D721Med (cell line): ENCODE measurements around the gene RADX.

Experiments used
- DNase-seq: peaks from one replicate; pipeline ENCODE4 v3.0.0; 2011; ENCODE audit warnings: low spot score; ENCODE audit not compliant: insufficient read length
- FAIRE-seq: peaks from 2 replicates; lab custom pipeline; 2011; peaks lifted over from hg19 to GRCh38; lab: Jason Lieb, UNC
- CTCF ChIP-seq: IDR thresholded peaks from 2 replicates; pipeline ENCODE4 v1.5.1; 2012; ENCODE audit warnings: mild to moderate bottlenecking, control low read depth; ENCODE audit not compliant: insufficient read depth; ENCODE audit errors: missing control alignments

Gene RADX

DNA sequence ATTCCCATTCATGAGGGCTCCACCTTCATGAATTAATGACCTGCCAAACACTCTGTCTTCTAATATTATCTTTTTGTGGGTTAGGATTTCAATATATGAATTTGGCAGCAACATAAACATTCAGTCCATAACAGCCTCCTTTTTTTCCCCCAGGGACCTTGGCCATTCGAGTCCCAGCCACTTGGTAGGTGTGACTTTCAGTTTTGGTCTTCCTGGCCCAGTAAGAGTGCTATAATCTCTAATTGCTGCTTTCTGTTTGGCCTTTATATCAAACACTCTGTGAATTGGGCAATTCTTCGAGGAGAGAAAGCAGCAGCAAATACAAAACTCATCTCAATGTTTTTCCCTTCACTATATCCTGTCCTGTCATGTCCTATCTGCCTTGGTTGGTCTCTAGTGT is 12.4 kb upstream of the RADX start:
- FAIRE-seq: no peak
- DNase-seq: no peak
- no peak for TF ChIP-seq CTCF

DNA sequence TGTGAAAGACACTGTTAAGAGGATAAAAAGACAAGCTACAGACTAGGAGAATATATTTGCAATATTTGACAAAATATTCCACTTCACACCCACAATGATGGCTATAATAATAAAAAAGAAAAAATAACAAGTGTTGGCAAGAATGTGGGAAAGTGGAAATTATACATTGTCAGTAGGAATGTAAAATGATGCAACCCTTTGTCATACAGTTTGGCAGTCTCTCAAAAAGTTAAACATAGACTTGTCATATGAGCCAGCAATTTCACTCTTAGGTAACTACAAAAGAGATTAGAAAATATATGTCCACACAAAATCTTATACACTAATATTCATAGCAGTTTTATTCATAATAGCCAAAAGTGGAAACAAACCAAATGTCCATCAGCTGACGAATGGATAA is 5.2 kb upstream of the RADX start:
- no peak for TF ChIP-seq CTCF
- no peak for FAIRE-seq
- DNase-seq: no peak

DNA sequence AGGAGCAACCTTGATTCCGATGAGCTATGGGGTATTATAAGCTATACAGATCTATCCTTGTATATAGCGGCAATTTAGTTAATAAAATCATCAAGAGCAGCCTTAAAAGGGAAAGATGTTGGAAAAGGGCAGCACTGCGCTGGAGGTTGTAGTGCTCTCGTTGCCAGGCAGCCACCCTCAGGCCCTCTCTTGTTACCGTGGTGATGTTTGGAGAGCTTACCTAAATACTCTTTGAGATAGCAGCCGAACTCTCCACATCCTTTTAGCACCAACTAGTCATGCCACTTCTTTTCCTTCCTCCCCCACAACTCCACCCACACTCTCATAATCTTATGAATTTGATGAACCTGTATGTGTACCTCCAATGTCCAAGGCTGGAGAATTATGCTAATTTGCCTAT is 3.8 kb upstream of the RADX start:
- FAIRE-seq (no peak), DNase-seq (no peak)
- no peak for TF ChIP-seq CTCF

DNA sequence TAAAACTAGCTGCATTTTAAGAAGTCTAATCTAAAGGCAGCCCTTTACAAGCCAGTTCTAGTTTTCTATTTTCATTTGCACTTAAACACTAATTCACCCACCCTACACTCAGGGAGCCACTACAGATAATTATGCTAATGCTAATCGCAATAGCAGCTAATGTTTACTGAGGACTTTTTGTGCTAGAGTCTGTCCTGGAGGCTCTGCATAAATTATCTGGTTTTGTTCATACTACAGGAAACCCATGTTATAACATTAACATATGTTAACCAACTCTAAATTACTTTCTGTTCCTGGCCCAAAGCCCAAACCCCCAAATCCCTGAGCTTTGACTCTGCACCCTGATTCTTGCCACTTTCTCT is 480 bp upstream of the RADX start:
- DNase-seq: no peak
- FAIRE-seq: no peak
- TF ChIP-seq CTCF: no peak

GRCh38 chrX:106612393-106612763 is 600 bp downstream of the RADX start:
- FAIRE-seq: no peak
- no peak for TF ChIP-seq CTCF
- no peak for DNase-seq

DNA sequence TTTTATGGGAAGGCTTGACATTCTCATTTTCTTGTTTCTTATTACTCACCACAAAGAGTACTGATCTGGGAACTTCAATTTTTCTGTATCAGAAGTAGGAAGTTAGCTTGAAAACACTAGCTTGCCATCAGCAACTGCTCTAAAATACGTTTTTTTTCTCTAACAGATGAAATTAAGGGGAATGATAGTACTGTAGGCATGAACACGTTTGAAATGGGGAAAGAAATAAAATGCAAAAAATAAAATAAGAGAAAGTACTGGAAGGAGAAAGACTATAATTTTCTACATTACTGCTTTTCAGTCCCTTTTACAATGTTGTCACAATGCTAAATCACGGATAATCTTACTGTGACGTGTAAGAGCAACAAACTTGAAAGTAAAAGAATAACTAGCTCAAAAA is 1.5 kb downstream of the RADX start:
- TF ChIP-seq CTCF: no peak
- no peak for DNase-seq
- no peak for FAIRE-seq

- FAIRE-seq (no peak), DNase-seq (no peak)
- TF ChIP-seq CTCF: no peak
These were observed 3.3 kb downstream of the RADX start for GRCh38 chrX:106615041-106615440.
